Measurements from ENCODE around the gene TCF23.
"Not testable (repeated sequence)": the region's sequence is repeated elsewhere in the genome, so short reads cannot be mapped to it uniquely, and the experiment has no call there.

TCF23 gene

GRCh38 chr2:27191070-27191829, 42.4 kb downstream of the TCF23 start:
- peak; percentile 78 to 85 (median 82) for DNase-seq

- DNase-seq = no peak
Measured at GRCh38 chr2:27194538-27195354, 45.9 kb downstream of the TCF23 start.

GRCh38 chr2:27195799-27196198, 47.0 kb downstream of the TCF23 start:
- DNase-seq = not testable (repeated sequence)

GRCh38 chr2:27198068-27198467, 49.3 kb downstream of the TCF23 start:
- DNase-seq = not testable (repeated sequence)

GRCh38 chr2:27198627-27199026, 49.8 kb downstream of the TCF23 start:
- DNase-seq = no peak

GRCh38 chr2:27199241-27199640, 50.4 kb downstream of the TCF23 start:
- DNase-seq = no peak

- no peak for DNase-seq
Measured at GRCh38 chr2:27201675-27202074, 52.9 kb downstream of the TCF23 start.

GRCh38 chr2:27202854-27203253, 54.0 kb downstream of the TCF23 start:
- peak; percentile 74 to 92 (median 84) for DNase-seq

- no peak for DNase-seq
Measured at GRCh38 chr2:27203741-27204140, 54.9 kb downstream of the TCF23 start.

- DNase-seq = no peak
Measured at GRCh38 chr2:27204566-27204965, 55.8 kb downstream of the TCF23 start.

- no peak for DNase-seq
Measured at GRCh38 chr2:27205206-27205605, 56.4 kb downstream of the TCF23 start.

GRCh38 chr2:27206346-27206745, 57.5 kb downstream of the TCF23 start:
- DNase-seq = no peak
